OCI-LY1 (cell line): ENCODE data around the gene LRRC8D.

ENCODE experiments used
- EZH2 ChIP-seq: fragments of 200-600 bp; sonication (generic), shearing (Covaris generic); IDR thresholded peaks from 2 replicates; pipeline ENCODE4 v1.8.0; 2017; ENCODE audit warnings: borderline replicate concordance, mixed run types, mild to moderate bottlenecking, antibody characterized with exemption, low read length, moderate library complexity, mixed read lengths
- TF ChIP-seq, protein P1 (sequence below): fragments of 200-600 bp; sonication (generic), shearing (Covaris generic); IDR thresholded peaks from 2 replicates; pipeline ENCODE4 v1.5.1; 2017; ENCODE audit warnings: mild to moderate bottlenecking, antibody characterized with exemption, low read length, moderate library complexity, mixed read lengths

DNA sequence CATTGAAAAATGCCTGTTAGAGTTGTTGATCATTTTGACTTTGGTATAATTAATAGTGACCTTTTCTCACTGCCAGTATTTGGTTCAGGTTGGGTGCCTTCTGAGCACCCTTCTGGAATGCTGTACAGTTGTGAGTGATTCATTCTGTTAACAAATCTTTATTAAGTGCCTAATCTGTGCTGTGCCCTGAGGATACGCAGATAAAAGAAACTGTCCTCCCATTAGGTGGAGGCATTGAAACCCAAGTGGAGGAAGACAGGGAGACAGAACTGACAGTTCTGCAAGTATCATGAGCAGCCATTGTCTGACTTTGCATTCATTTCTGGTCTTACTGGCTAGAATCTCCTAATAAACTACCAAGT is 97.9 kb downstream of the LRRC8D start:
- TF ChIP-seq, protein P1, sequence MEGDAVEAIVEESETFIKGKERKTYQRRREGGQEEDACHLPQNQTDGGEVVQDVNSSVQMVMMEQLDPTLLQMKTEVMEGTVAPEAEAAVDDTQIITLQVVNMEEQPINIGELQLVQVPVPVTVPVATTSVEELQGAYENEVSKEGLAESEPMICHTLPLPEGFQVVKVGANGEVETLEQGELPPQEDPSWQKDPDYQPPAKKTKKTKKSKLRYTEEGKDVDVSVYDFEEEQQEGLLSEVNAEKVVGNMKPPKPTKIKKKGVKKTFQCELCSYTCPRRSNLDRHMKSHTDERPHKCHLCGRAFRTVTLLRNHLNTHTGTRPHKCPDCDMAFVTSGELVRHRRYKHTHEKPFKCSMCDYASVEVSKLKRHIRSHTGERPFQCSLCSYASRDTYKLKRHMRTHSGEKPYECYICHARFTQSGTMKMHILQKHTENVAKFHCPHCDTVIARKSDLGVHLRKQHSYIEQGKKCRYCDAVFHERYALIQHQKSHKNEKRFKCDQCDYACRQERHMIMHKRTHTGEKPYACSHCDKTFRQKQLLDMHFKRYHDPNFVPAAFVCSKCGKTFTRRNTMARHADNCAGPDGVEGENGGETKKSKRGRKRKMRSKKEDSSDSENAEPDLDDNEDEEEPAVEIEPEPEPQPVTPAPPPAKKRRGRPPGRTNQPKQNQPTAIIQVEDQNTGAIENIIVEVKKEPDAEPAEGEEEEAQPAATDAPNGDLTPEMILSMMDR = no peak
- TF ChIP-seq EZH2 = no peak
